Ishikawa (cell line): ENCODE data around the gene LZTS3.

Source experiments
- CEBPB ChIP-seq: IDR thresholded peaks from 2 replicates; pipeline ENCODE4 v1.6.1; 2012
- CREB1 ChIP-seq: IDR thresholded peaks from 2 replicates; pipeline ENCODE4 v1.6.1; 2012; ENCODE audit warnings: low read depth
- EGR1 ChIP-seq: IDR thresholded peaks from 2 replicates; pipeline ENCODE4 v1.6.1; 2012
- EP300 ChIP-seq: IDR thresholded peaks from 2 replicates; pipeline ENCODE4 v1.6.1; 2012; ENCODE audit warnings: borderline replicate concordance
- FOXM1 ChIP-seq: IDR thresholded peaks from 2 replicates; pipeline ENCODE4 v1.6.1; 2012; ENCODE audit warnings: low read depth, borderline replicate concordance
- MAX ChIP-seq: IDR thresholded peaks from 2 replicates; pipeline ENCODE4 v1.6.1; 2012
- NFIC ChIP-seq: IDR thresholded peaks from 2 replicates; pipeline ENCODE4 v1.6.1; 2012
- RAD21 ChIP-seq: IDR thresholded peaks from 2 replicates; pipeline ENCODE4 v1.6.1; 2012; ENCODE audit warnings: low read depth
- REST ChIP-seq: IDR thresholded peaks from 2 replicates; pipeline ENCODE4 v1.6.1; 2012; ENCODE audit warnings: low read depth, mild to moderate bottlenecking
- TAF1 ChIP-seq: IDR thresholded peaks from 2 replicates; pipeline ENCODE4 v1.6.1; 2012; ENCODE audit warnings: low read depth, mild to moderate bottlenecking
- TCF12 ChIP-seq: IDR thresholded peaks from 2 replicates; pipeline ENCODE4 v1.6.1; 2012; ENCODE audit warnings: low read depth
- TEAD4 ChIP-seq: IDR thresholded peaks from 2 replicates; pipeline ENCODE4 v1.6.1; 2012
- USF1 ChIP-seq: IDR thresholded peaks from 2 replicates; pipeline ENCODE4 v1.6.1; 2012
- YY1 ChIP-seq: IDR thresholded peaks from 2 replicates; pipeline ENCODE4 v1.6.1; 2012; ENCODE audit warnings: low read depth
- ZBTB7A ChIP-seq: IDR thresholded peaks from 2 replicates; pipeline ENCODE4 v1.6.1; 2012; ENCODE audit warnings: low read depth

LZTS3 gene

GRCh38 chr20:3172933-3173609, at the start of gene LZTS3:
Gene LZTS3 (minus strand): TSS chr20:3173549. CDS start chr20:3167163, 6,386 bp downstream.
- no peak for TF ChIP-seq USF1
- no peak for TF ChIP-seq YY1
- no peak for TF ChIP-seq EP300
- peak; percentile 96 for TF ChIP-seq ZBTB7A
- TF ChIP-seq TCF12, result peak; percentile 26; the same call in 1 of the 2 replicates
- TF ChIP-seq FOXM1, result no peak
- TF ChIP-seq CREB1, result peak; percentile 29; the same call in 1 of the 2 replicates

- TF ChIP-seq YY1 (peak; percentile 54; the same call in 1 of the 2 replicates), NFIC (peak; percentile 77), ZBTB7A (no peak), MAX (peak; percentile 50; the same call in 1 of the 2 replicates), RAD21 (peak; percentile 7; the same call in 1 of the 2 replicates), CREB1 (no peak), USF1 (no peak), TCF12 (peak; percentile 87), EP300 (peak; percentile 81), TEAD4 (peak; percentile 95), FOXM1 (no peak)
Observed at GRCh38 chr20:3221398-3222226, 48.3 kb upstream of the LZTS3 start.

- TF ChIP-seq RAD21 (peak; percentile 32; the same call in 1 of the 2 replicates), USF1 (no peak)
Observed at GRCh38 chr20:3218307-3218988, 45.1 kb upstream of the LZTS3 start.

GRCh38 chr20:3213226-3213625, 39.9 kb upstream of the LZTS3 start:
- no peak for TF ChIP-seq EP300
- no peak for TF ChIP-seq RAD21
- no peak for TF ChIP-seq ZBTB7A
- no peak for TF ChIP-seq NFIC
- no peak for TF ChIP-seq EGR1
- no peak for TF ChIP-seq TEAD4

GRCh38 chr20:3210346-3210745, 37.0 kb upstream of the LZTS3 start:
- TF ChIP-seq TCF12 (no peak), MAX (no peak), YY1 (no peak), TAF1 (no peak), CEBPB (no peak), TEAD4 (no peak), CREB1 (no peak), EP300 (no peak), ZBTB7A (no peak), REST (no peak), RAD21 (no peak), USF1 (no peak), EGR1 (no peak), FOXM1 (no peak), NFIC (no peak)

- no peak for TF ChIP-seq ZBTB7A
- no peak for TF ChIP-seq EGR1
- no peak for TF ChIP-seq CEBPB
- TF ChIP-seq REST, result no peak
- TF ChIP-seq TAF1, result no peak
- no peak for TF ChIP-seq EP300
- no peak for TF ChIP-seq RAD21
- TF ChIP-seq TCF12, result no peak
- TF ChIP-seq MAX, result no peak
Observed at GRCh38 chr20:3209946-3210317, 36.6 kb upstream of the LZTS3 start.
